ENCODE results near the gene PLAGL2.
"Not testable (repeated sequence)": the region's sequence is repeated elsewhere in the genome, so short reads cannot be mapped to it uniquely, and the experiment has no call there.

PLAGL2 gene

GRCh38 chr20:32204205-32205109, 3.1 kb downstream of the PLAGL2 start:
- peak overlapping the region; percentile 80 for H3K4me3 ChIP-seq (ENCODE audit: low read depth, low read length)
- TF ChIP-seq CTCF (IDR thresholded peaks at IDR 0.05; ENCODE audit: control insufficient read depth, extremely low read depth, insufficient read depth) = no peak
- peak; percentile 82 for DNase-seq (ENCODE audit: low read depth)

GRCh38 chr20:32203356-32204204, 4.0 kb downstream of the PLAGL2 start:
- peak overlapping the region; percentile 44 for H3K4me3 ChIP-seq (ENCODE audit: low read depth, low read length)
- TF ChIP-seq CTCF (IDR thresholded peaks at IDR 0.05; ENCODE audit: control insufficient read depth, extremely low read depth, insufficient read depth) = no peak
- DNase-seq (ENCODE audit: low read depth) = peak; percentile 74

GRCh38 chr20:32201977-32202363, 5.6 kb downstream of the PLAGL2 start:
- no peak for DNase-seq (ENCODE audit: low read depth)
- H3K4me3 ChIP-seq (ENCODE audit: low read depth, low read length) = no peak overlapping the region
- TF ChIP-seq CTCF (IDR thresholded peaks at IDR 0.05; ENCODE audit: control insufficient read depth, extremely low read depth, insufficient read depth) = no peak

GRCh38 chr20:32201296-32201976, 6.1 kb downstream of the PLAGL2 start:
- no peak overlapping the region for H3K4me3 ChIP-seq (ENCODE audit: low read depth, low read length)
- no peak for TF ChIP-seq CTCF (IDR thresholded peaks at IDR 0.05; ENCODE audit: control insufficient read depth, extremely low read depth, insufficient read depth)
- no peak for DNase-seq (ENCODE audit: low read depth)

- no peak for DNase-seq (ENCODE audit: low read depth)
- no peak overlapping the region for H3K4me3 ChIP-seq (ENCODE audit: low read depth, low read length)
- no peak for TF ChIP-seq CTCF (IDR thresholded peaks at IDR 0.05; ENCODE audit: control insufficient read depth, extremely low read depth, insufficient read depth)
Observed at GRCh38 chr20:32199006-32199405, 8.5 kb downstream of the PLAGL2 start.

- DNase-seq (ENCODE audit: low read depth); H3K4me3 ChIP-seq (ENCODE audit: low read depth, low read length): not testable (repeated sequence)
- peak; percentile 25; the same call in 1 of the 2 replicates for TF ChIP-seq CTCF (IDR thresholded peaks at IDR 0.05; ENCODE audit: control insufficient read depth, extremely low read depth, insufficient read depth)
Observed at GRCh38 chr20:32197136-32197535, 10.4 kb downstream of the PLAGL2 start.

- DNase-seq (ENCODE audit: low read depth); H3K4me3 ChIP-seq (ENCODE audit: low read depth, low read length): not testable (repeated sequence)
Observed at GRCh38 chr20:32196613-32197012, 10.9 kb downstream of the PLAGL2 start.

Measured in LNCaP clone FGC (cell line).